Measurements from ENCODE around the gene POFUT2. TPM values are rescaled to one million over a fixed set of nuclear protein-coding genes. Genes with fewer than 3 reads are reported as not detected.

POFUT2 gene
- total RNA-seq, 2 experiments from 2014 or later, result 14.3 TPM

GRCh38 chr21:45297329-45297728 lies 9.6 kb upstream of the POFUT2 start:
- Mint-ChIP-seq H3K9me3 (no peaks in the 10 kb centered on the region), H3K4me1 (ENCODE audit: low read depth) (peaks cover 11% of the 10 kb centered on the region), H3K27ac (no peak overlapping the region), H3K27me3 (peaks cover 2% of the 10 kb centered on the region), H3K36me3 (no peaks in the 10 kb centered on the region), H3K4me3 (no peak overlapping the region)
- ChIA-PET POLR2A (no interaction called here), CTCF (no interaction called here)
- DNase-seq, result no peak
- intact Hi-C loops (cut with micrococcal nuclease), result no loop called here

- Mint-ChIP-seq H3K27me3 (peaks cover 2% of the 10 kb centered on the region), H3K36me3 (no peaks in the 10 kb centered on the region), H3K4me1 (ENCODE audit: low read depth) (peaks cover 12% of the 10 kb centered on the region), H3K4me3 (no peak overlapping the region), H3K9me3 (no peaks in the 10 kb centered on the region), H3K27ac (no peak overlapping the region)
- intact Hi-C loops (cut with micrococcal nuclease), result no loop called here
- POLR2A ChIA-PET, result no interaction called here
- CTCF ChIA-PET, result interaction anchor here (0.8 kb wide), 1 partner anchor 143 kb away, joined by 3 read pairs; no protein-coding TSS in a partner anchor
- DNase-seq, result no peak
Measured at GRCh38 chr21:45296638-45297037, 8.9 kb upstream of the POFUT2 start.

- intact Hi-C loops (cut with micrococcal nuclease), result no loop called here
- ChIA-PET CTCF (interaction anchor here (0.8 kb wide), 1 partner anchor 144 kb away, joined by 3 read pairs; no protein-coding TSS in a partner anchor), POLR2A (no interaction called here)
- Mint-ChIP-seq H3K27ac (no peak overlapping the region), H3K36me3 (no peaks in the 10 kb centered on the region), H3K9me3 (no peaks in the 10 kb centered on the region), H3K4me3 (no peak overlapping the region), H3K27me3 (peaks cover 2% of the 10 kb centered on the region), H3K4me1 (ENCODE audit: low read depth) (peaks cover 12% of the 10 kb centered on the region)
- peak; percentile 3 for DNase-seq
Measured at GRCh38 chr21:45295576-45296365, 8.1 kb upstream of the POFUT2 start.

- intact Hi-C loops (cut with micrococcal nuclease), result no loop called here
- DNase-seq, result peak; percentile 8
- CTCF ChIA-PET, result no interaction called here
Measured at GRCh38 chr21:45294509-45295291, 7.0 kb upstream of the POFUT2 start.

GRCh38 chr21:45293726-45294401 lies 6.2 kb upstream of the POFUT2 start:
- no peaks in the 10 kb centered on the region for H3K9me3 Mint-ChIP-seq
- no peaks in the 10 kb centered on the region for H3K36me3 Mint-ChIP-seq
- H3K27ac Mint-ChIP-seq, result no peak overlapping the region
- H3K4me1 Mint-ChIP-seq (ENCODE audit: low read depth), result peaks cover 16% of the 10 kb centered on the region
- H3K4me3 Mint-ChIP-seq, result no peak overlapping the region
- intact Hi-C loops (cut with micrococcal nuclease), result no loop called here
- POLR2A ChIA-PET, result no interaction called here
- H3K27me3 Mint-ChIP-seq, result peaks cover 2% of the 10 kb centered on the region
- peak; percentile 4 for DNase-seq
- CTCF ChIA-PET, result interaction anchor here (1.4 to 3.0 kb wide), 4 partner anchors 15 to 526 kb away, joined by 4 to 28 read pairs (median 10); no protein-coding TSS in a partner anchor

More at GRCh38 chr21:45294509-45295291, 7.0 kb upstream of the POFUT2 start:
- H3K36me3 Mint-ChIP-seq, result no peaks in the 10 kb centered on the region
- peaks cover 2% of the 10 kb centered on the region for H3K27me3 Mint-ChIP-seq
- no peak overlapping the region for H3K4me3 Mint-ChIP-seq
- H3K9me3 Mint-ChIP-seq, result no peaks in the 10 kb centered on the region
- POLR2A ChIA-PET, result no interaction called here
- no peak overlapping the region for H3K27ac Mint-ChIP-seq
- H3K4me1 Mint-ChIP-seq (ENCODE audit: low read depth), result peaks cover 12% of the 10 kb centered on the region

GRCh38 chr21:45293220-45293725 lies 5.6 kb upstream of the POFUT2 start:
- H3K27me3 Mint-ChIP-seq, result peaks cover 2% of the 10 kb centered on the region
- no peaks in the 10 kb centered on the region for H3K9me3 Mint-ChIP-seq
- H3K4me1 Mint-ChIP-seq (ENCODE audit: low read depth), result peaks cover 18% of the 10 kb centered on the region
- POLR2A ChIA-PET, result interaction anchor here (1.2 kb wide), 1 partner anchor 147 kb away, joined by 3 read pairs; no protein-coding TSS in a partner anchor
- intact Hi-C loops (cut with micrococcal nuclease), result no loop called here
- CTCF ChIA-PET, result interaction anchor here (0.6 to 3.0 kb wide), 13 partner anchors 13 to 535 kb away, joined by 3 to 28 read pairs (median 4); no protein-coding TSS in a partner anchor
- H3K4me3 Mint-ChIP-seq, result no peak overlapping the region
- H3K36me3 Mint-ChIP-seq, result no peaks in the 10 kb centered on the region
- no peak for DNase-seq
- H3K27ac Mint-ChIP-seq, result no peak overlapping the region

- Mint-ChIP-seq H3K4me3 (no peak overlapping the region), H3K36me3 (no peaks in the 10 kb centered on the region), H3K27ac (no peak overlapping the region), H3K27me3 (peaks cover 2% of the 10 kb centered on the region), H3K9me3 (no peaks in the 10 kb centered on the region), H3K4me1 (ENCODE audit: low read depth) (peaks cover 18% of the 10 kb centered on the region)
- intact Hi-C loops (cut with micrococcal nuclease), result loop anchor here (1.0 kb wide), 2 partner anchors 147 to 528 kb away; no protein-coding TSS in a partner anchor
- DNase-seq, result peak; percentile 81
- ChIA-PET CTCF (interaction anchor here (0.5 to 3.0 kb wide), 18 partner anchors 12 to 535 kb away, joined by 3 to 28 read pairs (median 4); no protein-coding TSS in a partner anchor), POLR2A (interaction anchor here (1.2 kb wide), 1 partner anchor 148 kb away, joined by 3 read pairs; no protein-coding TSS in a partner anchor)
Measured at GRCh38 chr21:45292399-45293219, 4.9 kb upstream of the POFUT2 start.

- intact Hi-C loops (cut with micrococcal nuclease), result loop anchor here (1.0 kb wide), 2 partner anchors 147 to 528 kb away; no protein-coding TSS in a partner anchor
- Mint-ChIP-seq H3K36me3 (no peaks in the 10 kb centered on the region), H3K4me1 (ENCODE audit: low read depth) (peaks cover 18% of the 10 kb centered on the region), H3K4me3 (no peak overlapping the region), H3K27ac (no peak overlapping the region), H3K27me3 (peaks cover 2% of the 10 kb centered on the region), H3K9me3 (no peaks in the 10 kb centered on the region)
- ChIA-PET CTCF (interaction anchor here (0.8 to 3.0 kb wide), 9 partner anchors 11 to 300 kb away, joined by 3 to 28 read pairs (median 4); no protein-coding TSS in a partner anchor), POLR2A (interaction anchor here (1.2 kb wide), 1 partner anchor 148 kb away, joined by 3 read pairs; no protein-coding TSS in a partner anchor)
- peak; percentile 8 for DNase-seq
Measured at GRCh38 chr21:45291613-45292398, 4.1 kb upstream of the POFUT2 start.

- H3K27ac Mint-ChIP-seq, result no peak overlapping the region
- intact Hi-C loops (cut with micrococcal nuclease), result no loop called here
- no peaks in the 10 kb centered on the region for H3K9me3 Mint-ChIP-seq
- DNase-seq, result peak; percentile 8
- H3K27me3 Mint-ChIP-seq, result peaks cover 2% of the 10 kb centered on the region
- H3K36me3 Mint-ChIP-seq, result no peaks in the 10 kb centered on the region
- ChIA-PET CTCF (interaction anchor here (1.1 to 3.0 kb wide), 4 partner anchors 26 to 530 kb away, joined by 3 to 28 read pairs (median 3); no protein-coding TSS in a partner anchor), POLR2A (no interaction called here)
- H3K4me3 Mint-ChIP-seq, result no peak overlapping the region
- peaks cover 24% of the 10 kb centered on the region for H3K4me1 Mint-ChIP-seq (ENCODE audit: low read depth)
Measured at GRCh38 chr21:45290948-45291612, 3.4 kb upstream of the POFUT2 start.

Data from activated CD4-positive, alpha-beta memory T cell treated with anti-CD3 and anti-CD28 coated beads for 36 hours (primary cell).